Endothelial cell of umbilical vein (primary cell): ENCODE results near the gene ACSL6. TPM values are rescaled to one million over a fixed set of nuclear protein-coding genes. Genes with fewer than 3 reads are reported as not detected.

ENCODE experiments used
- BruUV-seq: library from RNA; stranded (reverse); fragments of 400-500 nt; replicated peaks from 2 replicates; lab custom pipeline; 2021; lab: Mats Ljungman, UMichigan
- CTCF ChIA-PET: fragments of 300-600, 350-600 bp; sonication (Branson Sonifier 250); formaldehyde crosslinking; loops from one replicate; lab custom pipeline; 2021; ENCODE audit warnings: antibody characterized with exemption, inconsistent platforms; lab: Charles Lee
- POLR2A ChIA-PET: fragments of 300-600, 350-600 bp; sonication (Branson Sonifier 250); formaldehyde crosslinking; loops from one replicate; lab custom pipeline; 2021; ENCODE audit warnings: antibody characterized with exemption, inconsistent platforms; lab: Charles Lee
- DNase-seq: peaks from one replicate; pipeline ENCODE4 v3.0.0-alpha.2; 2011; ENCODE audit warnings: low read depth, low spot score
- FAIRE-seq: peaks from 2 replicates; lab custom pipeline; 2011; peaks lifted over from hg19 to GRCh38; lab: Jason Lieb, UNC
- H2AFZ ChIP-seq: 2 replicates; pipeline ENCODE4 v1.6.0; 2012; ENCODE audit warnings: low read depth, low read length, control low read depth, inconsistent platforms
- H3K27ac ChIP-seq: 2 replicates; pipeline ENCODE4 v1.5.1; 2011; ENCODE audit warnings: low read depth, mild to moderate bottlenecking, control low read depth, low read length, moderate library complexity; ENCODE audit not compliant: insufficient read depth
- H3K27me3 ChIP-seq, 2 experiments: 2 replicates each; pipeline versions ENCODE4 v1.6.0 to v1.6.1; 2011; ENCODE audit warnings: low read length in 2 of 2, mixed read lengths in 1 of 2; ENCODE audit not compliant: control insufficient read depth in 2 of 2, insufficient read depth in 2 of 2
- H3K36me3 ChIP-seq, 2 experiments: 2 replicates in 1 of 2; 3 replicates in 1 of 2; pipeline ENCODE4 v1.5.1; 2011; ENCODE audit warnings: low read length in 2 of 2, mild to moderate bottlenecking in 1 of 2, moderate library complexity in 1 of 2; ENCODE audit not compliant: control insufficient read depth in 2 of 2, insufficient read depth in 2 of 2; ENCODE audit errors: extremely low read depth in 1 of 2
- H3K4me1 ChIP-seq: 3 replicates; pipeline ENCODE4 v1.5.1; 2011; ENCODE audit warnings: mild to moderate bottlenecking, low read length; ENCODE audit not compliant: control insufficient read depth, insufficient read depth; ENCODE audit errors: extremely low read depth
- H3K4me2 ChIP-seq: 2 replicates; pipeline ENCODE4 v1.6.1; 2011; ENCODE audit warnings: low read length, control low read depth, mixed read lengths; ENCODE audit not compliant: insufficient read depth
- H3K4me3 ChIP-seq, 3 experiments: fragments of 200-600 bp in 1 of 3; sonication (generic), shearing (Covaris generic) in 1 of 3; replicated peaks in 1 of 3; 2 replicates each; pipeline ENCODE4 v1.5.1; 2011 to 2016; ENCODE audit warnings: control low read depth in 3 of 3, low read length in 3 of 3, mild to moderate bottlenecking in 2 of 3, inconsistent platforms in 1 of 3, low read depth in 1 of 3, moderate library complexity in 1 of 3; ENCODE audit not compliant: insufficient read depth in 1 of 3
- H3K79me2 ChIP-seq: 2 replicates; pipeline ENCODE4 v1.6.0; 2012; ENCODE audit warnings: low read length, inconsistent platforms; ENCODE audit not compliant: control insufficient read depth, insufficient read depth
- H3K9ac ChIP-seq: replicated peaks from 2 replicates; pipeline ENCODE3; 2011; ENCODE audit warnings: low read length, control low read depth; ENCODE audit not compliant: insufficient read depth; ENCODE audit errors: extremely low read depth
- H3K9me1 ChIP-seq: replicated peaks from 3 replicates; pipeline ENCODE4 v1.6.0; 2011; ENCODE audit warnings: mild to moderate bottlenecking, low read length; ENCODE audit not compliant: control insufficient read depth, insufficient read depth; ENCODE audit errors: extremely low read depth
- H3K9me3 ChIP-seq: replicated peaks from 2 replicates; pipeline ENCODE4 v1.5.1; 2012; ENCODE audit warnings: low read length, inconsistent platforms; ENCODE audit not compliant: control insufficient read depth, insufficient read depth
- H4K20me1 ChIP-seq: replicated peaks from 2 replicates; pipeline ENCODE3; 2011; ENCODE audit warnings: mild to moderate bottlenecking, low read length; ENCODE audit not compliant: control insufficient read depth, insufficient read depth; ENCODE audit errors: extremely low read depth
- EZH2 ChIP-seq: IDR thresholded peaks from 2 replicates; pipeline ENCODE4 v1.6.1; 2012; ENCODE audit warnings: borderline replicate concordance, low read depth, mild to moderate bottlenecking, moderate library complexity, low read length, inconsistent platforms; ENCODE audit not compliant: severe bottlenecking
- FOS ChIP-seq: IDR thresholded peaks from 2 replicates; pipeline ENCODE4 v1.6.1; 2011; ENCODE audit warnings: mild to moderate bottlenecking, low read length, moderate library complexity, borderline replicate concordance; ENCODE audit not compliant: insufficient read depth
- GATA2 ChIP-seq: IDR thresholded peaks from 2 replicates; pipeline ENCODE4 v1.7.0; 2011; ENCODE audit warnings: low read depth, mild to moderate bottlenecking, moderate library complexity, mixed read lengths, low read length; ENCODE audit not compliant: insufficient read length, insufficient read depth
- JUN ChIP-seq: IDR thresholded peaks from 2 replicates; pipeline ENCODE4 v1.6.1; 2011; ENCODE audit warnings: borderline replicate concordance, low read depth; ENCODE audit not compliant: insufficient read length, insufficient read depth
- MAX ChIP-seq: IDR thresholded peaks from 2 replicates; pipeline ENCODE4 v1.6.1; 2011; ENCODE audit not compliant: insufficient read depth, insufficient read length
- MYC ChIP-seq: IDR thresholded peaks from one replicate; pipeline ENCODE4 v1.6.1; 2011; ENCODE audit warnings: mild to moderate bottlenecking, low read depth, low read length
- POLR2A ChIP-seq: IDR thresholded peaks from 2 replicates; pipeline ENCODE4 v1.6.1; 2012; ENCODE audit warnings: low read depth, mild to moderate bottlenecking, control low read depth, low read length
- POLR2AphosphoS5 ChIP-seq: IDR thresholded peaks from 2 replicates; pipeline ENCODE4 v1.6.1; 2012; ENCODE audit warnings: low read depth, mild to moderate bottlenecking, control low read depth, low read length, moderate library complexity; ENCODE audit not compliant: insufficient read depth
- dilution Hi-C: fragments of 300-500 bp; cut with MboI; formaldehyde crosslinking; loops from one replicate; pipeline ENCODE4 v1.15.0; 2019; ENCODE audit warnings: low sequenced_read_pairs; ENCODE audit not compliant: extremely low pct_ligation_motif_present
- intact Hi-C: fragments of 100-400 bp; cut with micrococcal nuclease; formaldehyde crosslinking; loops from one replicate; pipeline ENCODE4 v1.10.0; 2022
- polyA plus RNA-seq, 4 experiments: library from polyadenylated mRNA; depleted of rRNA in 3 of 4; stranded (reverse) in 3 of 4; unstranded in 1 of 4; fragments of >200 nt; gene quantifications; 2 replicates each; pipeline versions ENCODE4 v1.2.1 to v1.2.3, GENCODE V29; 2011 to 2012; ENCODE audit warnings: missing spikeins in 1 of 4
- total RNA-seq: library from RNA; stranded (reverse); gene quantifications from 2 replicates; pipeline ENCODE4 v1.2.3, GENCODE V29; 2021
- TF ChIP-seq, protein P1 (sequence below), 2 donors: IDR thresholded peaks; 1 replicate in 1 of 2; 2 replicates in 1 of 2; pipeline ENCODE4 v1.5.1; 2011; ENCODE audit warnings: low read length in 2 of 2, mild to moderate bottlenecking in 2 of 2, moderate library complexity in 2 of 2, control low read depth in 1 of 2, inconsistent platforms in 1 of 2, low read depth in 1 of 2; ENCODE audit not compliant: insufficient read depth in 1 of 2; ENCODE audit errors: extremely low read depth in 1 of 2

The ACSL6 gene
- total and polyA plus RNA-seq, 2 donors (not counting 3 experiments of a cell fraction or from before 2014, with no cell fraction given) = not detected

DNA sequence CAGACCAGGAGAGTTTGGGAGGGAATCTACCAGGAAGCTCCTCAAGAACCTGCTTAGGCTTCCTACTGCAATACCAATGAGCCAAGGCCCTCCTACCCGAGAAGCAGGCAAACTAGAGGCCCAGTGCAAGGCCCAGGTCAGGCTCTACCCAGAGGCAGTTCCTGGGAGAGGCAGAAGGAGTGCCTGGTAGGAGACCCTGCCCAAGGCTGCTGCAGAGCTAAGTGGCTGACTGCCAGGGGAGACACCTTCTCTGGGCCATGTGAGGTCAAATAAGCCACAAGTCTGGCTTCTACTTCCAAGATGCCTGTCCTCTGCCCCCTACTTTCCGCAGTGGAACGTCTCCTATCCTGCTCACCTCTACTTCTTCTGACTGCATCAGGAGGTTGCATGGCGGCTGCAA, 17.8 kb downstream of the ACSL6 start:
- no peak for TF ChIP-seq MAX
- no peak for TF ChIP-seq JUN
- no peak for TF ChIP-seq FOS
- TF ChIP-seq POLR2AphosphoS5 = no peak
- no peak for TF ChIP-seq GATA2
- TF ChIP-seq, protein P1, sequence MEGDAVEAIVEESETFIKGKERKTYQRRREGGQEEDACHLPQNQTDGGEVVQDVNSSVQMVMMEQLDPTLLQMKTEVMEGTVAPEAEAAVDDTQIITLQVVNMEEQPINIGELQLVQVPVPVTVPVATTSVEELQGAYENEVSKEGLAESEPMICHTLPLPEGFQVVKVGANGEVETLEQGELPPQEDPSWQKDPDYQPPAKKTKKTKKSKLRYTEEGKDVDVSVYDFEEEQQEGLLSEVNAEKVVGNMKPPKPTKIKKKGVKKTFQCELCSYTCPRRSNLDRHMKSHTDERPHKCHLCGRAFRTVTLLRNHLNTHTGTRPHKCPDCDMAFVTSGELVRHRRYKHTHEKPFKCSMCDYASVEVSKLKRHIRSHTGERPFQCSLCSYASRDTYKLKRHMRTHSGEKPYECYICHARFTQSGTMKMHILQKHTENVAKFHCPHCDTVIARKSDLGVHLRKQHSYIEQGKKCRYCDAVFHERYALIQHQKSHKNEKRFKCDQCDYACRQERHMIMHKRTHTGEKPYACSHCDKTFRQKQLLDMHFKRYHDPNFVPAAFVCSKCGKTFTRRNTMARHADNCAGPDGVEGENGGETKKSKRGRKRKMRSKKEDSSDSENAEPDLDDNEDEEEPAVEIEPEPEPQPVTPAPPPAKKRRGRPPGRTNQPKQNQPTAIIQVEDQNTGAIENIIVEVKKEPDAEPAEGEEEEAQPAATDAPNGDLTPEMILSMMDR (IDR thresholded peaks at IDR 0.05; ENCODE audit: extremely low read depth in 1 of 2, insufficient read depth in 1 of 2, low read depth in 1 of 2, low read length in 2 of 2) = no peak
- no peak for TF ChIP-seq MYC
- TF ChIP-seq EZH2 = no peak
- TF ChIP-seq POLR2A = no peak
- CTCF ChIA-PET = no interaction called here
- intact Hi-C loops = no loop called here
- Histone ChIP-seq H3K27me3 (no peaks in the 10 kb centered on the region), H3K9ac (no peak overlapping the region), H4K20me1 (no peaks in the 10 kb centered on the region), H3K79me2 (no peaks in the 10 kb centered on the region), H3K36me3 (no peaks in the 10 kb centered on the region), H3K9me3 (no peaks in the 10 kb centered on the region), H3K9me1 (no peaks in the 10 kb centered on the region), H3K4me1 (peaks cover 17% of the 10 kb centered on the region), H3K4me2 (no peak overlapping the region), H3K27ac (no peak overlapping the region), H2AFZ (no peak overlapping the region), H3K4me3 (no peak overlapping the region)
- POLR2A ChIA-PET = no interaction called here
- FAIRE-seq = no peak
- no TSS peak for BruUV-seq
- dilution Hi-C loops = no loop called here
- no peak for DNase-seq
